HUES6 (cell line): ENCODE results near the gene MYH7B.

Experiments used
- H3K27ac ChIP-seq: 2 replicates; pipeline ENCODE4 v1.7.0; 2013; ENCODE audit warnings: low read depth, mild to moderate bottlenecking, low read length, inconsistent platforms
- H3K27me3 ChIP-seq: 2 replicates; pipeline ENCODE4 v1.6.1; 2013; ENCODE audit warnings: low read length; ENCODE audit not compliant: control insufficient read depth, insufficient read depth
- H3K36me3 ChIP-seq: 2 replicates; pipeline ENCODE4 v1.6.1; 2013; ENCODE audit warnings: low read length; ENCODE audit not compliant: control insufficient read depth, insufficient read depth
- H3K4me1 ChIP-seq: 2 replicates; pipeline ENCODE4 v1.6.1; 2013; ENCODE audit warnings: low read length; ENCODE audit not compliant: control insufficient read depth, insufficient read depth
- H3K4me3 ChIP-seq: 2 replicates; pipeline ENCODE4 v1.5.1; 2013; ENCODE audit warnings: low read depth, low read length
- H3K9ac ChIP-seq: one replicate; pipeline ENCODE4 v1.6.1; 2013; ENCODE audit warnings: mild to moderate bottlenecking, low read length
- H3K9me3 ChIP-seq: 2 replicates; pipeline ENCODE4 v1.6.1; 2013; ENCODE audit warnings: low read depth, low read length; ENCODE audit not compliant: control insufficient read depth, insufficient read depth

Gene MYH7B

GRCh38 chr20:34978092-34978744 is 22.6 kb downstream of the MYH7B start:
- Histone ChIP-seq H3K27ac (no peak overlapping the region), H3K4me1 (peaks cover 38% of the 10 kb centered on the region), H3K36me3 (no peaks in the 10 kb centered on the region), H3K4me3 (no peak overlapping the region), H3K9ac (no peak overlapping the region), H3K27me3 (peaks cover 3% of the 10 kb centered on the region; the same call in 1 of the 2 replicates), H3K9me3 (no peaks in the 10 kb centered on the region)

GRCh38 chr20:34979366-34980153 is 23.9 kb downstream of the MYH7B start:
- no peak overlapping the region for H3K4me3 ChIP-seq
- H3K27ac ChIP-seq = no peak overlapping the region
- H3K4me1 ChIP-seq = peaks cover 52% of the 10 kb centered on the region
- no peaks in the 10 kb centered on the region for H3K9me3 ChIP-seq
- H3K9ac ChIP-seq = no peak overlapping the region
- peaks cover 9% of the 10 kb centered on the region for H3K27me3 ChIP-seq
- no peaks in the 10 kb centered on the region for H3K36me3 ChIP-seq

- Histone ChIP-seq H3K4me3 (no peak overlapping the region), H3K27ac (no peak overlapping the region), H3K9me3 (no peaks in the 10 kb centered on the region), H3K9ac (no peak overlapping the region), H3K36me3 (no peaks in the 10 kb centered on the region), H3K4me1 (peaks cover 59% of the 10 kb centered on the region), H3K27me3 (peaks cover 15% of the 10 kb centered on the region)
Observed at GRCh38 chr20:34980543-34981233, 25.0 kb downstream of the MYH7B start.

DNA sequence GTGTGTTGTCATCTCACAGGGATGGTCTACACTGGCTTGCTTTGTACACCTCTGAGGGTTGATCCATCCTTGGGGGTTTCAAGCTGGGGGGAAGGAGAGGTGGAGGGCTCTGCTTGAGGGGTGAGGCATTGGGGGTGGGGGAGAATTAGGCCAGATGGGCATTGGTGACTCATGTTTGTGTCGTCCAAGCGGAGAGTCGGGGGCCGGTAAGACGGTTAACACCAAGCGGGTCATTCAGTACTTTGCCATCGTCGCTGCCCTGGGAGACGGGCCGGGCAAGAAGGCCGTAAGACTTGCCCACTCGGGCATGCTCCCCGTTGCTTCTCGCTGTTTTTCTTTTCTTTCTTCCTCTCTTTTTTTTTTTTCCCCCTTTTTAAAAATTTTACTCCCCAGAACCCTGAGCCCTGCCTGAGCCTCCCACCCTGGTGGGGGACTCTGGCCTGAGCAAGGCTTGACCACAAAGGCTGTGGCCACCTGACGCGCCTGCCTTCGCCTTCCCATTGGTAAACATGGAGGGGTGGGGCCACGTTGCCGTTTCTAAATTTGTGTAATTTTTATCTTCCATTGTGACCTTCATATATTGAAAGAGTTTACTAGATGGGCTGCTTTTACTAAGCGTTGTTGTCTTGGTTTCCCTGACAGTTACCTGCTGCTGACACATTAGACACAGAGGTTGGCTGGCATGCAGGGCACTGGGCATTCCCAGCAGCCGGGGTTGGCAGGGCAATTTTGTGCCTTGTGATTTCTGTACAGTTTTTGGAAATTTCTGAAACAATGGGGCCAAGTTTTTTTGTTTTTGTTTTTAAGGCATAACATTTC is 26.8 kb downstream of the MYH7B start:
- no peaks in the 10 kb centered on the region for H3K9me3 ChIP-seq
- no peaks in the 10 kb centered on the region for H3K36me3 ChIP-seq
- no peak overlapping the region for H3K27ac ChIP-seq
- no peak overlapping the region for H3K4me3 ChIP-seq
- H3K9ac ChIP-seq = no peak overlapping the region
- peaks cover 22% of the 10 kb centered on the region for H3K27me3 ChIP-seq
- H3K4me1 ChIP-seq = peaks cover 53% of the 10 kb centered on the region

DNA sequence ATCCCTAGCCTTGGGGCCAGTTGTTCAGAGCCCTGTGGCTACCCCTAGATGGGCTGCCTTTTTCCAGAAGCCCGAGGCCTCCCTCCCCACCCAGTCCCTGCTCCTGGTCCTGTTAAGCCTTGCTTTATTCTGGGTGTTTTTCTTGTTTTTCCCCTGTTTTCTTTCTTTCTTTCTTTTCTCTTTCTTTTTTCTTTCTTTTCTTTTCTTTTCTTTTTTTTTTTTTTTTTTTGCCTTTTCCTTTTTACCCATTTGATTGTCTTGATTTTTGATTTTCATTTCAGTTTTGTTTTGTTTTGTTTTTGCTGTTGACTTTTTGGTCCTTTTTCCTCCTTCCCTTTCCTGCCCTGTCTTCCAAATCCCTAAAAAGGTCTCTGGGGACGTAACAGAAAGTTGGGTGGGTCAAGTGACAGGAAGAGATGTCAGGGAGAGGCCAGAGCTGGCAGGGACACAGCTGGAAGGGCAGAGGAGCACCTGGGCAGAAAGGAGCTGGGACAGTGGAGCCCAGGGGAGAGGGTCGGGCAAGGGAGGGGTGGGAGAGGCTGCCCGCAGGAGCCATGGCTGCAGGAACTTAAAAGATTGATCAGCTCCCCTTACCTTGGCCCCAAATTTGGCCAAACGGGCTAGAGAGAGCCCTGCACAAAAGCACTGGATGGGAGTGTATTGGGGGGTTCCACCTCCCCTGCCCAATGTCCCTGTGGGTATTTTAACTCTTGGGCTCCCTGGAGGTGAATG is 27.6 kb downstream of the MYH7B start:
- peaks cover 49% of the 10 kb centered on the region for H3K4me1 ChIP-seq
- H3K9ac ChIP-seq = no peak overlapping the region
- H3K27me3 ChIP-seq = peaks cover 22% of the 10 kb centered on the region
- no peaks in the 10 kb centered on the region for H3K9me3 ChIP-seq
- H3K27ac ChIP-seq = no peak overlapping the region
- no peaks in the 10 kb centered on the region for H3K36me3 ChIP-seq
- H3K4me3 ChIP-seq = peak overlapping the region; percentile 25

- Histone ChIP-seq H3K27ac (no peak overlapping the region), H3K9me3 (no peaks in the 10 kb centered on the region), H3K27me3 (peaks cover 22% of the 10 kb centered on the region), H3K9ac (no peak overlapping the region), H3K36me3 (no peaks in the 10 kb centered on the region), H3K4me1 (peaks cover 49% of the 10 kb centered on the region), H3K4me3 (peak overlapping the region; percentile 25)
Observed at GRCh38 chr20:34983995-34984735, 28.5 kb downstream of the MYH7B start.

- peaks cover 45% of the 10 kb centered on the region for H3K4me1 ChIP-seq
- no peak overlapping the region for H3K4me3 ChIP-seq
- no peak overlapping the region for H3K9ac ChIP-seq
- no peaks in the 10 kb centered on the region for H3K36me3 ChIP-seq
- no peak overlapping the region for H3K27ac ChIP-seq
- peaks cover 22% of the 10 kb centered on the region for H3K27me3 ChIP-seq
- no peaks in the 10 kb centered on the region for H3K9me3 ChIP-seq
Observed at GRCh38 chr20:34984756-34985261, 29.1 kb downstream of the MYH7B start.

DNA sequence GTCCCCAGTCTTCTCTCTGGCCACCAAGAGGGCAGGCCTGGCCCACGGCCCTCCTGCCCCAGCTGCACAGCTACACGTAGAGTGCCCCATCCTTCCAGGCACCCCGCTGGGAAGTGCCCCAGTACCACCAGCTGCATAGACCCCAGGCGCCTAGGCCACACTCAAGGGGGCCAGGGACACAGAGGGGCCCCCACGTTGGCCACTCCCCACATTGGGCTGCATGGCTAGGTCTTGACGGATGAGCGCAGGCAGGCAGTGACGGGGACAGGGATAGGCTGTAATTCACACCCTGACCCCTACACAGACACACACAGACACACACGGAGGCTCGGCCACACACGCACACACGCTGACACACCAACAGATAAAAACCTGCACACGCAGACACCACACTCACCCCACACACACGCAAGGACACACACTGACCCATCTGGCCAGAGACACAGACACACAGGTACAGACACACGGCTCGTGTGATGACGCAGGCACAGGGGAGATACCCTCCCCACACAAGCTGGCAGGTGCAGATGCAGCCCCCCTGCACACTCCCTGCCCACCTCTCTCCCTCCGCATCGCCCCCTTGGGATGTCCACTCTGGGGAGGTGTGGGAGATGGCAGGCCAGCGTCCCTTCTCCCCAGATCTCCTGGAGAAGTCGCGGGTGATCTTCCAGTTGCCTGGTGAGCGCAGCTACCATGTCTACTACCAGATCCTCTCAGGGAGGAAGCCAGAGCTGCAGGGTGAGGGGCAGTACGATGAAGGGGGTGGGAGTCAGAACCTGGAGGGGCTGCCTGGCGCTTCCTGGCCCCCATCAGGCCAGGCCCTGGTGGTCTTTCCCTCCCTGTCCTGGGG is 30.0 kb downstream of the MYH7B start:
- Histone ChIP-seq H3K4me1 (peaks cover 38% of the 10 kb centered on the region), H3K4me3 (no peak overlapping the region), H3K27me3 (peaks cover 22% of the 10 kb centered on the region), H3K9me3 (no peaks in the 10 kb centered on the region), H3K9ac (no peak overlapping the region), H3K36me3 (no peaks in the 10 kb centered on the region), H3K27ac (no peak overlapping the region)
